Fibroblast of lung (primary cell): ENCODE data around the gene CDX2.

Source experiments
- EZH2 ChIP-seq: IDR thresholded peaks from 2 replicates; pipeline ENCODE4 v1.5.1; 2012; ENCODE audit warnings: low read length, control low read depth, mild to moderate bottlenecking; ENCODE audit errors: missing control alignments
- TF ChIP-seq, protein P1 (sequence below), 2 donors: IDR thresholded peaks in 1 of 2; conservative IDR thresholded peaks in 1 of 2; 1 replicate in 1 of 2; 2 replicates in 1 of 2; pipeline ENCODE4 v1.5.1; 2011 to 2012; ENCODE audit warnings: low read length in 2 of 2, control low read depth in 1 of 2, inconsistent platforms in 1 of 2, low read depth in 1 of 2, mild to moderate bottlenecking in 1 of 2

DNA sequence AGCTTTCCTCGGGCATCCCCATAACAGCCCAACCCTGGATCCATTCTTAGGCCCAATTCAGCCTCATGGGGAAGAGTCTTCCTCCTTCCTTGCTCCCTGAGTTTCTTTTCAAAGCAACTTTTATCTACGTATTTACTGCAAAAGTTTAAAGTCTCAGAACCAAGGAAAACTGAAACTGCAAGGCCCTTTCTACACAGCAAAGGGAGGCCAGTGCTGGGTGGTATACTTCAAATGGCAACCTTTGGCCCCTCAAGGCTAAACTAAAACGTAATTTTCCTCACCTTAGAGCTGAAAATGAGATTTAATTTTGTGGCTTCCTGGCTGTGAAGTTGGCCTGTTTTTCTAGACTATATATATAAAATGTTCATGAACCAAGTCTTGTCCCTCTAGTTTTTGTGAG lies 5.6 kb downstream of the CDX2 start:
- TF ChIP-seq, protein P1, sequence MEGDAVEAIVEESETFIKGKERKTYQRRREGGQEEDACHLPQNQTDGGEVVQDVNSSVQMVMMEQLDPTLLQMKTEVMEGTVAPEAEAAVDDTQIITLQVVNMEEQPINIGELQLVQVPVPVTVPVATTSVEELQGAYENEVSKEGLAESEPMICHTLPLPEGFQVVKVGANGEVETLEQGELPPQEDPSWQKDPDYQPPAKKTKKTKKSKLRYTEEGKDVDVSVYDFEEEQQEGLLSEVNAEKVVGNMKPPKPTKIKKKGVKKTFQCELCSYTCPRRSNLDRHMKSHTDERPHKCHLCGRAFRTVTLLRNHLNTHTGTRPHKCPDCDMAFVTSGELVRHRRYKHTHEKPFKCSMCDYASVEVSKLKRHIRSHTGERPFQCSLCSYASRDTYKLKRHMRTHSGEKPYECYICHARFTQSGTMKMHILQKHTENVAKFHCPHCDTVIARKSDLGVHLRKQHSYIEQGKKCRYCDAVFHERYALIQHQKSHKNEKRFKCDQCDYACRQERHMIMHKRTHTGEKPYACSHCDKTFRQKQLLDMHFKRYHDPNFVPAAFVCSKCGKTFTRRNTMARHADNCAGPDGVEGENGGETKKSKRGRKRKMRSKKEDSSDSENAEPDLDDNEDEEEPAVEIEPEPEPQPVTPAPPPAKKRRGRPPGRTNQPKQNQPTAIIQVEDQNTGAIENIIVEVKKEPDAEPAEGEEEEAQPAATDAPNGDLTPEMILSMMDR (conservative IDR thresholded peaks at IDR 0.05 in 1 of 2, IDR thresholded peaks at IDR 0.05 in 1 of 2; ENCODE audit: low read depth in 1 of 2, low read length in 2 of 2), result no peak
- TF ChIP-seq EZH2, result peak; percentile 32
